Measurements from ENCODE around the gene DBNDD1.

The DBNDD1 gene

DNA sequence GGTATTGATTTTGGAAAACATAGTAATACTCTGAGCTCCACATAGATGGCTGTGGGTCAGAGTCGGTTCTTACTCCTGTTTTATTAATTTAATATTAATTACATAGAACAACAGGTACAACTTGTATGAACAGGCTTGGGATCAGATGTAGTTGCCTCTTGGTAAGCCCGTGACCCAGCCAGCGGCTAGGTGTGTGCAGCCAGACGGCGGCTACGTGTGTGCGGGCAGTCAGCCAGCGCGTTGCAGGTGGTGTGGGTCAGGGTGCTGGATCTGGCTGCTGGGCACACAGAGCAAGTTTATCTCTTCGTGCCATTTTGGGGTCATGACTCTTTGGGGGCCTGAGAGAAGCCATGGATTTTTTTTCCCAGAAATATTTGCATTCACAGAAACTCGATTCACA lies 30.3 kb downstream of the DBNDD1 start:
- no peak overlapping the region for H3K4me3 ChIP-seq (ENCODE audit: low read depth, low read length)
- ChIA-PET CTCF (no interaction called here), POLR2A (no interaction called here)
- TF ChIP-seq CTCF (IDR thresholded peaks at IDR 0.05; ENCODE audit: insufficient read depth, low read length, missing control alignments), result no peak
- no peak for DNase-seq (ENCODE audit: low read depth, low spot score)

GRCh38 chr16:89987169-89987568 lies 32.1 kb downstream of the DBNDD1 start:
- TF ChIP-seq CTCF (IDR thresholded peaks at IDR 0.05; ENCODE audit: insufficient read depth, low read length, missing control alignments), result no peak
- ChIA-PET CTCF (no interaction called here), POLR2A (no interaction called here)
- H3K4me3 ChIP-seq (ENCODE audit: low read depth, low read length), result no peak overlapping the region
- no peak for DNase-seq (ENCODE audit: low read depth, low spot score)

DNA sequence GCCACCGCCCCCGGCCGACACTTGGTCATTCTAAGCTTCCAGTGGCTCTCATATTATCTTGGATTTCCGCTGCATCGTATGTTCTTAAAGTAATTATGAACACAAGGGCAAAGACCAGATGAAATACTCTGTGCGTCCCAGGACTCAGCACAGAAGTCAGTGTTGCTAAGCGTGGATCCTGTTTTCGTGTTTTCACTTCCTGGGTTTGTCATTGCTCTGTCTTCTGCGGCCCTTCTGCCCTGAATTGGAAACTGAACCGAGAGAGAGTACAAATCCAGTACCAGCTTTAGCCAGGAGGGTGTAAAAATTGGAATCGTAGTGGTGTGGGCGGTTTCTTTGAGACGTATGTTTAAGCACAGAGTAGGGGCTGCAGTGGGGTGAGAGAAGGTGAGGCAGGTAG lies 32.7 kb downstream of the DBNDD1 start:
- no peak overlapping the region for H3K4me3 ChIP-seq (ENCODE audit: low read depth, low read length)
- ChIA-PET CTCF (no interaction called here), POLR2A (no interaction called here)
- DNase-seq (ENCODE audit: low read depth, low spot score), result no peak
- TF ChIP-seq CTCF (IDR thresholded peaks at IDR 0.05; ENCODE audit: insufficient read depth, low read length, missing control alignments), result no peak

- ChIA-PET CTCF (interaction anchor here (1.0 kb wide), 1 partner anchor 8 kb away, joined by 3 read pairs; no protein-coding TSS in a partner anchor), POLR2A (no interaction called here)
- no peak for TF ChIP-seq CTCF (IDR thresholded peaks at IDR 0.05; ENCODE audit: insufficient read depth, low read length, missing control alignments)
- no peak for DNase-seq (ENCODE audit: low read depth, low spot score)
- H3K4me3 ChIP-seq (ENCODE audit: low read depth, low read length), result no peak overlapping the region
These were observed 34.0 kb downstream of the DBNDD1 start for GRCh38 chr16:89985219-89985618.

DNA sequence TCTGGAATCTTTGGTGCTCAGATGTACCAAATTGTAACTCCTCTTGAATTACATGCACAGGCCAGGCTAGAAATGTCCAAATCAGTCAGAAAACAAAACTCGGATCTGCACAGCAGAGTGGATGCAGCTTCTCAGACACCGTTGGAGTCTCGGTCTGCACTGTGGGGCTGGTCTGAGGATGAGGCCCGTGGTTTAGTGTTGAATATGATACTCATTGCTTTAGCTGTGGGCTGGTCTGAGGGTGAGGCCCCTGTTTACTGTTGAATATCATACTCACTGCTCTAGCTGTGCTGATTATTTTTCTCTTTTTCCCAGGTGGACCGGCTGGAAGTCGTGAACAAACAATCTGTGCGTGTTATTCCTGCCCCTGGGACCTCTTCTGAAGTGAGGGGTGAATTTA lies 35.0 kb downstream of the DBNDD1 start:
- ChIA-PET CTCF (interaction anchor here (1.4 kb wide), 1 partner anchor 14 kb away, joined by 5 read pairs; no protein-coding TSS in a partner anchor), POLR2A (no interaction called here)
- no peak for TF ChIP-seq CTCF (IDR thresholded peaks at IDR 0.05; ENCODE audit: insufficient read depth, low read length, missing control alignments)
- H3K4me3 ChIP-seq (ENCODE audit: low read depth, low read length), result no peak overlapping the region
- no peak for DNase-seq (ENCODE audit: low read depth, low spot score)

DNA sequence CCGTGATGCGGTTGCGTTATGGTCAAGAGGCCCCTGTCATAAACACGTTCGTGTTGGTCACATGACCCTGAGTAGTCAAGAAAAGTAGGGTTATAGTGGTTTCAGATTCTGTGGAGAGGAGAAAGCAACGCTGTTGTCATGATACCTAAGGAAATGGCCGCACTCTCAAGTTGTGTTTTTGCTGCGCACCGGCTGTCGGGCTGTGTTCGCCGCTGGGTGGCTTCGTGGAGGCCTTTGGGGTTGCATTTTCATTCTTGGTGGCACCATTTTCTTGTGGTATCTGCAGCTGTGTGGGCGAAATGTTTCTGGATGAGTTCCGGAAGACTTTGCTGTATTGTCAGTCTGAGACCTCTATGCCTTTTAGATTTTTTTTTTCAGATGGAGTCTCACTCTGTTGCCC lies 35.7 kb downstream of the DBNDD1 start:
- no peak for TF ChIP-seq CTCF (IDR thresholded peaks at IDR 0.05; ENCODE audit: insufficient read depth, low read length, missing control alignments)
- ChIA-PET POLR2A (no interaction called here), CTCF (interaction anchor here (0.6 to 1.4 kb wide), 2 partner anchors 12 to 14 kb away, joined by 3 to 5 read pairs; no protein-coding TSS in a partner anchor)
- no peak for DNase-seq (ENCODE audit: low read depth, low spot score)
- no peak overlapping the region for H3K4me3 ChIP-seq (ENCODE audit: low read depth, low read length)
